Suprapubic skin (tissue), 4 donors: ENCODE results near the gene CCDC68. TPM values are rescaled to one million over a fixed set of nuclear protein-coding genes. Genes with fewer than 3 reads are reported as not detected.

Source experiments
- DNase-seq, 2 donors: peaks; one replicate each; pipeline ENCODE4 v3.0.0-alpha.2; 2019; ENCODE audit warnings: low spot score in 2 of 2
- H3K27ac ChIP-seq: fragments of 200-600 bp; sonication (generic); one replicate; pipeline ENCODE4 v1.5.1; 2019
- H3K27me3 ChIP-seq: fragments of 200-600 bp; sonication (generic); one replicate; pipeline ENCODE4 v1.5.1; 2019
- H3K36me3 ChIP-seq: fragments of 200-600 bp; sonication (generic); one replicate; pipeline ENCODE4 v1.5.1; 2019
- H3K4me1 ChIP-seq: fragments of 200-600 bp; sonication (generic); one replicate; pipeline ENCODE4 v1.5.1; 2019
- H3K4me3 ChIP-seq: fragments of 200-600 bp; sonication (generic); one replicate; pipeline ENCODE4 v1.5.1; 2019; ENCODE audit warnings: mild to moderate bottlenecking
- H3K9me3 ChIP-seq: fragments of 200-600 bp; sonication (generic); one replicate; pipeline ENCODE4 v1.5.1; 2019
- EP300 ChIP-seq: sonication (generic); formaldehyde crosslinking; IDR thresholded peaks from one replicate; pipeline ENCODE4 v1.6.1; 2017; ENCODE audit warnings: antibody characterized with exemption
- POLR2A ChIP-seq, 2 donors: fragments of 450-650 bp; IDR thresholded peaks; one replicate each; pipeline ENCODE4 v1.6.1; 2017; ENCODE audit warnings: antibody characterized with exemption in 2 of 2, mild to moderate bottlenecking in 2 of 2, moderate library complexity in 2 of 2
- POLR2AphosphoS5 ChIP-seq, 3 donors: sonication (generic); formaldehyde crosslinking; IDR thresholded peaks; one replicate each; pipeline ENCODE4 v1.6.1; 2017; ENCODE audit warnings: antibody characterized with exemption in 3 of 3
- WGBS: methylation state at CpG from one replicate; pipeline ENCODE4 v1.1.5; 2018; 5-methylcytosine and 5-hydroxymethylcytosine counted together
- total RNA-seq, 4 donors: library from RNA; depleted of rRNA; stranded (reverse); fragments of >200 nt; gene quantifications; one replicate each; pipeline ENCODE4 v1.1.0, GENCODE V29; 2016
- TF ChIP-seq, protein P1 (sequence below), 2 donors: fragments of 200-600 bp in 1 of 2; fragments of 450-650 bp in 1 of 2; sonication (generic) in 1 of 2; IDR thresholded peaks; one replicate each; pipeline ENCODE4 v1.5.1; 2016 to 2019; ENCODE audit warnings: antibody characterized with exemption in 2 of 2, mild to moderate bottlenecking in 1 of 2, moderate library complexity in 1 of 2

CCDC68 gene
- total RNA-seq, 4 donors from 2014 or later: 0.19 to 3.9 (median 1.4) TPM

DNA sequence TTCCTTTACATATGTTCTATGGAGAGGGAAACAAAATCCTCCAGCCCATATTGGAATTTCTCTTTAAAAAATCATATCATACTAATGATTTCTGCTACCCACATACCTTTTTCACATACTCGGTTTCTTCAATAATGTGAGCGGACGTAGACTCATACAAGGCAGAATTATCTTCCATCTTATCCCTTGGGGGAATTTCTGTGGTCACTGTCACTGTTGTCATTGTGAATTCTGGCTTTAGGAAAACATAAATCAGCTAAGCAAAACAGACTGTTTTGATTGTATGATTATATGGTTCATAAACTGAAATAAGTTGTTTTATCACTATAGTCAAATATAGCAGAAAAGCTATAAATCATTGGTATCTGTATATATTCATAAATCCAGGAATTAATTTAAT lies 16.7 kb downstream of the CCDC68 start:
- TF ChIP-seq, protein P1, sequence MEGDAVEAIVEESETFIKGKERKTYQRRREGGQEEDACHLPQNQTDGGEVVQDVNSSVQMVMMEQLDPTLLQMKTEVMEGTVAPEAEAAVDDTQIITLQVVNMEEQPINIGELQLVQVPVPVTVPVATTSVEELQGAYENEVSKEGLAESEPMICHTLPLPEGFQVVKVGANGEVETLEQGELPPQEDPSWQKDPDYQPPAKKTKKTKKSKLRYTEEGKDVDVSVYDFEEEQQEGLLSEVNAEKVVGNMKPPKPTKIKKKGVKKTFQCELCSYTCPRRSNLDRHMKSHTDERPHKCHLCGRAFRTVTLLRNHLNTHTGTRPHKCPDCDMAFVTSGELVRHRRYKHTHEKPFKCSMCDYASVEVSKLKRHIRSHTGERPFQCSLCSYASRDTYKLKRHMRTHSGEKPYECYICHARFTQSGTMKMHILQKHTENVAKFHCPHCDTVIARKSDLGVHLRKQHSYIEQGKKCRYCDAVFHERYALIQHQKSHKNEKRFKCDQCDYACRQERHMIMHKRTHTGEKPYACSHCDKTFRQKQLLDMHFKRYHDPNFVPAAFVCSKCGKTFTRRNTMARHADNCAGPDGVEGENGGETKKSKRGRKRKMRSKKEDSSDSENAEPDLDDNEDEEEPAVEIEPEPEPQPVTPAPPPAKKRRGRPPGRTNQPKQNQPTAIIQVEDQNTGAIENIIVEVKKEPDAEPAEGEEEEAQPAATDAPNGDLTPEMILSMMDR (IDR thresholded peaks at IDR 0.05): no peak
- TF ChIP-seq EP300 (no peak), POLR2AphosphoS5 (IDR thresholded peaks at IDR 0.05) (no peak), POLR2A (IDR thresholded peaks at IDR 0.05) (no peak)

DNA sequence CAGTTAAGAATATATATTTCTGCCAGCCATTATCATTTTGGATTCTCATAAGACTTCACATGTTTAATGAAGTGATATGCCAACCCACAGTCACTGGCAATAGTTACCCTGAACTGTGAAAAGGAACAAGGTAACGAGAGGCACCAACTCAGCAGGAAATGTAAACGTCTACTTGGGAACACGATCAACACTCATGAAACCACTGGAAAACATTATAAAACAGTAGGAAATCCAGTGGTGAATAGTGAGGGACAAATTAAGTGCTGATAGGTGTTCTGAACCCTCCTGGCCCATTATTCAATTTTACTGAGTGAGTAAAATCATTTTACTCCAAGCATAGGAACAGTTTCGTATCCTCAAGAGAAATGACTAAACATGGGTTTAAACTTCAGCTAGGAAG lies 17.1 kb downstream of the CCDC68 start:
- 86% methylated on average over 4 of the region's 4 CpGs for WGBS
- Histone ChIP-seq H3K27ac (no peak overlapping the region), H3K4me1 (peaks cover 5% of the 10 kb centered on the region), H3K9me3 (no peaks in the 10 kb centered on the region), H3K36me3 (no peaks in the 10 kb centered on the region), H3K27me3 (no peaks in the 10 kb centered on the region), H3K4me3 (no peak overlapping the region)
- DNase-seq: no peak
- TF ChIP-seq POLR2A (IDR thresholded peaks at IDR 0.05) (no peak), EP300 (no peak), POLR2AphosphoS5 (IDR thresholded peaks at IDR 0.05) (no peak)
- TF ChIP-seq, protein P1 (IDR thresholded peaks at IDR 0.05): no peak

More for the DNA sequence above, 16.7 kb downstream of the CCDC68 start:
- H3K36me3 ChIP-seq: no peaks in the 10 kb centered on the region
- no peak for DNase-seq
- WGBS: 83% methylated on average over 3 of the region's 3 CpGs
- peaks cover 5% of the 10 kb centered on the region for H3K4me1 ChIP-seq
- H3K27ac ChIP-seq: no peak overlapping the region
- no peaks in the 10 kb centered on the region for H3K9me3 ChIP-seq
- no peak overlapping the region for H3K4me3 ChIP-seq
- no peaks in the 10 kb centered on the region for H3K27me3 ChIP-seq

DNA sequence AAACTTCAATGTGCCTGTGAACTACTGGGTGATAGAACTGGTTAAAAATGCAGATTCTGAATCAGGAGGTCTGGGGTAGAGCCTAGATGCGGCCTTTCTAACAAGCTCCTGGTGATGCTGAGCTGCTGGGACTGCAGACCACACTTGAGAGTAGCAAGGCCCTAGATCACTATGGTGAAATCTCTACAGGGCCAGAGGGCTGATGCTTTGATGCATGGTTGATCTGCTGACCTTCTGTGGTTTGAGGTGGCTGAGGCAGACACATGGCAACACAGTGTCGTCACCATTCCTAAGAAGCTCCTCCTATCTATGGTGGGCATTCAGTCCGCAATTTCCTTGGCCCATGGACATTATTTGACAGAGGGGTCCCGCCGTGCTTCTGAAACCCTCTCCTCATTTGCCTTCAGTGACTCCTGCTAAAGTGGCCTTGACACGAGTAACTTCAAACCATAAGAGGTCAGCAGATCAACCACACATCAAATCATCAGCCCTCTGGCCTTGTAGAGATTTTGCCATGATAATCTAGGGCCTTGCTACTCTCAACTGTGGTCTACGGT lies 19.8 kb downstream of the CCDC68 start:
- H3K36me3 ChIP-seq: no peaks in the 10 kb centered on the region
- no peaks in the 10 kb centered on the region for H3K4me1 ChIP-seq

GRCh38 chr18:54938506-54938905 lies 20.8 kb downstream of the CCDC68 start:
- TF ChIP-seq POLR2A (IDR thresholded peaks at IDR 0.05) (no peak), EP300 (no peak), POLR2AphosphoS5 (IDR thresholded peaks at IDR 0.05) (no peak)
- TF ChIP-seq, protein P1 (IDR thresholded peaks at IDR 0.05): no peak
- 93% methylated on average over 3 of the region's 3 CpGs for WGBS
- H3K36me3 ChIP-seq: no peaks in the 10 kb centered on the region
- H3K27me3 ChIP-seq: no peaks in the 10 kb centered on the region
- DNase-seq: no peak
- H3K4me1 ChIP-seq: no peaks in the 10 kb centered on the region
- no peak overlapping the region for H3K27ac ChIP-seq
- no peak overlapping the region for H3K4me3 ChIP-seq
- no peaks in the 10 kb centered on the region for H3K9me3 ChIP-seq

More for the DNA sequence above, 19.8 kb downstream of the CCDC68 start:
- Histone ChIP-seq H3K4me3 (no peak overlapping the region), H3K27me3 (no peaks in the 10 kb centered on the region), H3K27ac (no peak overlapping the region), H3K9me3 (no peaks in the 10 kb centered on the region)
- TF ChIP-seq POLR2AphosphoS5 (IDR thresholded peaks at IDR 0.05) (no peak), POLR2A (IDR thresholded peaks at IDR 0.05) (no peak), EP300 (no peak)
- TF ChIP-seq, protein P1 (IDR thresholded peaks at IDR 0.05): no peak
- WGBS: 83% methylated on average over 7 of the region's 7 CpGs
- DNase-seq: no peak

DNA sequence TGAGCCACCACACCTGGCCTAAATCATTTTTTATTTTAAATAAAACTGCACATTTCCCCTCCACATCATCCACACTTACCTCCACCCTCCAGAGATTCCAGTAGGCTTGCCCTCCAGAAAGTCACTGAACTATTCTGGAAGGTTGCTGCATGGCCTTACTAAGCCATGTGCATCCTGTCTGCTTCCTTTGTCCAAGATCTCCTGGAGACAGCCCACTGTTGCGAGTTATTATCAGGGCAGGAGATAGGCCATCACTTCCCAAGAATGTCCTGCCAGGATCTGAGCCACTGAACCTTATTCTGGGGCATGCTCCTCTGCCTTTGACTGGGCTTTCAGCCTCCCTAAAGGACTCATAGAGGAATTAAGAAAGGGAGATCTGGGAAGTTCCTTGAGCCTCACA lies 26.8 kb downstream of the CCDC68 start:
- no peak overlapping the region for H3K4me3 ChIP-seq
- no peaks in the 10 kb centered on the region for H3K4me1 ChIP-seq
- H3K9me3 ChIP-seq: no peaks in the 10 kb centered on the region
- no peak overlapping the region for H3K27ac ChIP-seq
- no peaks in the 10 kb centered on the region for H3K27me3 ChIP-seq
- WGBS: 80% methylated on average over 1 of the region's 1 CpG
- DNase-seq: no peak
- TF ChIP-seq POLR2AphosphoS5 (IDR thresholded peaks at IDR 0.05) (no peak), EP300 (no peak), POLR2A (IDR thresholded peaks at IDR 0.05) (no peak)
- TF ChIP-seq, protein P1 (IDR thresholded peaks at IDR 0.05): no peak
- no peaks in the 10 kb centered on the region for H3K36me3 ChIP-seq
